Measurements from ENCODE around the gene NKAIN2.

NKAIN2 gene

DNA sequence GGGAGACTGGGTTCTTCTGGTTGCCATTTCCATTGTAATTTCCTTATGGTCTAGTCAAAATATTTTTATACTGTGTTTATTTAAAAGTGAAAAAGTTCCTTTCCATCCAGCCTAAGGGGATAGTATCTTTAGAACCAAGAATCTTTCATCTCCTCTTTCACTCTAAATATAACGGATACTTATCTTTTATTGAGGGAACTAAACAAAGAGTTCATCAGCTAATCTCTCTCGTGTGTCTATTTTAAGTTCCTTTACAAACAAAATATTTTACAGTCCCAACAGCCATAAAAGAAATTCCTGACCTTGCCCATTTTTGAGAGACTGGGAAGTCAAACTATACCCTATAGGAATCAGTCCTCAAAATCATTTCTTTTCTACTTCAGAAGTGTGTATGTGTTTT lies 232.7 kb downstream of the NKAIN2 start:
- DNase-seq = no peak

- DNase-seq = no peak
Observed at GRCh38 chr6:124040655-124041054, 237.0 kb downstream of the NKAIN2 start.

DNA sequence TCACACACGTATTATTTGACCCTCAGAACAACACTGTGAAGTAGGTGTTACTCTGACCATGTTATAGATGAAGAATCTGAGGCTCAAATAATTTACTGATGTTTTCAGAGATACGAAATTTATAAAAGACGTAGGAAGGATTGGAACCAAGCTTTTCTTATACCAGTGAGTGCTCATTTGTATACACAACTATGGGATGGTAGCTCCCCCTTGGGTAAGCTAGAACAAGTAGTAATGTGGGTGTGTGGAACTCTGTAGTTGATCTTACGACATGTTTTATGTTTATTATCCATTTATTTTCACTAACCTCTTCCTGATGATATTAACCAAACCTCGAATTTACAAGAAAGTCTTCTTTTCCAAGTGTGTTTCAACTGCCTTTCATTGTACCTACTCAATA lies 248.5 kb downstream of the NKAIN2 start:
- DNase-seq = no peak

GRCh38 chr6:124053315-124053714 lies 249.7 kb downstream of the NKAIN2 start:
- no peak for DNase-seq

- DNase-seq = no peak
Observed at GRCh38 chr6:124054034-124054433, 250.4 kb downstream of the NKAIN2 start.

DNA sequence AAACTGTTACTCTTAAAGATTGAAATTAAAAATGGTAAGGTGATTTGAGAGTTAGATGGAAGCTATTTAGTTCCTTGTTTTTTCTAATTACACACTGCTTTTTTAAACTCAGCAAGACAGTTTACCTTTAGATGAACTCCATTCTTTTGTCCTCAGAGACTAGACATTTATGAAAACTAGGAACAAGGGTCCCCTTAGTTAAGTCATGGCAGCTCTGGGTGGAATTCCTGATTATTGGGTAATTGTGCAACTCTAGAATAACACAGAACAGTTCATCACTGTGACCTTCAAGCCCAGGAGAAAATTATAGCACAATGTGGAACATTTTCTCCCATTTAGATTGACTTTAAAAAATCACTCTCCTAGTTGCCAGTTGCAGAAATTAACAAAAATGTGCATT lies 251.7 kb downstream of the NKAIN2 start:
- DNase-seq = no peak

- peak in 1 of 14 donors; percentile 5 for DNase-seq
Observed at GRCh38 chr6:124055963-124056362, 252.3 kb downstream of the NKAIN2 start.

GRCh38 chr6:124056407-124057334 lies 253.0 kb downstream of the NKAIN2 start:
- peak in 1 of 14 donors; percentile 15 for DNase-seq

GRCh38 chr6:124057461-124057860 lies 253.8 kb downstream of the NKAIN2 start:
- peak in 1 of 14 donors; percentile 6 for DNase-seq

DNA sequence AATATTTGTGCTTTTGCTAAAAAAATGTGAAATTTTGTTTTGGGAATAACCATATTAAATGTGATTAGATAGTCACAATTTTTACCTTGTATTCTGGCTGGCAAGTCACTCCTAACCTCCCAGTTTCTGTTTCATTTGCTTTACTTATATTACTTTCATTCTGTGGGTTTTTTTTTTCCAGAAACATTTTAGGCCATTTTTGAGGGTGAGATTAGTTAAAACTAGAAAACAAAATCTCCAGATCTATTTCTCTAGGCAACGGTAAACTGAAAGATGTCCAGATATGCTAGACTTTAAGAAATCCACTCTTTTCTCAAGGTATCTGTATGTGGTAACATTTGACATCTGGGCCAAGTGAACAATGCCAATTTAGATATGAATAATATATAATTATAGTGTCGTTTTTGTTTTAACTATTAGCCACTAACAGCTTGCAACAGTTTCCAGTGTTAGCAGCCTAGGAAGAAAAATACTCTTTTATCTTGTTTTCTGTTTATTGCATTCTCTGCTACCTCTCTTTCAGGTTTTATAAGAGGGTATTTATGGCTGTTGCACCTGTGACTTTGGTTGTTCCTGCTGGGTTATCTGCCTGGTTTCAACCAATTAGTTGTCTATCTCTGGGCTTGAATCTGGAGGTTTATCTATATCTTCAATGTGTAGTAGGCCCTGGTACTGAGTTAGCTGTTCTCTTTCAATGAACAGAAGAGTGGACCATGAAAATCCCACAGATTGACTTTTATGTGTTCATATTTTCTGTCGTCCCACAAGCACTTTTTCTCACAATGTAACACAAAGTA lies 260.9 kb downstream of the NKAIN2 start:
- DNase-seq = no peak

GRCh38 chr6:124066269-124066668 lies 262.6 kb downstream of the NKAIN2 start:
- DNase-seq = peak in 1 of 14 donors; percentile 10

DNA sequence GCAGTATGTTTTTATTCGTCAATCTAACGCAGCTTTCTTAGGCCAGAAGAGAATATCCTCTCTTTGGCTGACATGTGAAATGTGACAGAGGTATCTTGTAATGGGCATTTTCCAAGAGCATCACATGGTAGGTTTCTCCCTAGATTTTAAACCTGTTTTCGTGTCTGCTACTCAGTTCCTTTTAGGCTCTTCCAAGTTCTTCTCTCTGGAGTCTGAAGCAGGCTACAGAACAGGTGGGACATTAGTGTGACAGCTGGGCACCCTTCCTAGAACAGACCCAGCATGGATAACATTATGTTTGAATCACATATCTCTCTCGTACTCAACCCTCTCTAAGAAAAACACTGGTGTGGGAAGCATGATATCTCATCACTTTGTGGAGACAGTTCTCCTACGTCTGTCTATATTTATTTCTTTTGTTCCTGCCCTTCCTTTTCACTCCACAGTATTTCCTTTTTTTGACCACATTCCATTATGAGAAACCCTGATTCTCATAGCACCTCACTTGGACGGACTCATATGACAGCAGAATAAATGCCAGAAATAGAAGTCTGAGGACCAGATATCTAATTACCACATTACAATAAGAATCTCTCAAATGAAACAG lies 263.4 kb downstream of the NKAIN2 start:
- peak in 1 of 14 donors; percentile 91 for DNase-seq

DNA sequence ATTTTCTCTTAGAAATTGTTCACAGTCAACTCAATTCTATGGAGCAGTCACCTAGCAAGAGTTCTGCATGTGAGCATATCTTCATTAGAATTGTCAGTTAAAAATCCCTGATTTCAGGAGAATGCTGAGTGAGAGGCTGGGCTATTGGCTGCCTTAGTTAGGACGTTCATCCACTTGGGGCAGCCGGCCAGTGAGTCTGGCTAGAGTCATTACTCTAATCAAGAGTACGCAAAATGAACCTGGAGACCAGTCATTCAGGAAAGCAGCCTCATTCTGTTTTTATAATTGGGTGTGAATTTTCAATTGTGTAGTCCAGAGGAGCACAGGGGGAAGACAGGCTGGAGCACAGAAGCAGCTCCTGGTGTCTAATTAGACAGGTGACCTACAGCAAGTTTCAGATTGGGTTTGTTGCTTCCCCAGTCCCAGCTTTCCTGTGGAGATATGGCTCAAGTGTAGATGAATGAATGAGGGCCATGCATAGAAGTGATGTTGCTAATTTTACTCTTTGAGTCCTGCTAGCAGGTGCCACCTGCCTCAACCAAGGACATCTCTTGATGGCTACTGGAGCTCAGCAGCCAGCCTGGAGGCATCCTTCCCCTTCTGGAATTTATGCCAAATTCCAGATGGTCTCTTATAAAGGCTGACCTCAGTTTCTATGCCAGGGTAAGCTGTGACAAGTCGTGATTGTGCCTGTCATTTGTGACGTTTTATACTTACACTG lies 265.7 kb downstream of the NKAIN2 start:
- DNase-seq = peak in 1 of 14 donors; percentile 69

- no peak for DNase-seq
Observed at GRCh38 chr6:124073021-124073420, 269.4 kb downstream of the NKAIN2 start.

DNA sequence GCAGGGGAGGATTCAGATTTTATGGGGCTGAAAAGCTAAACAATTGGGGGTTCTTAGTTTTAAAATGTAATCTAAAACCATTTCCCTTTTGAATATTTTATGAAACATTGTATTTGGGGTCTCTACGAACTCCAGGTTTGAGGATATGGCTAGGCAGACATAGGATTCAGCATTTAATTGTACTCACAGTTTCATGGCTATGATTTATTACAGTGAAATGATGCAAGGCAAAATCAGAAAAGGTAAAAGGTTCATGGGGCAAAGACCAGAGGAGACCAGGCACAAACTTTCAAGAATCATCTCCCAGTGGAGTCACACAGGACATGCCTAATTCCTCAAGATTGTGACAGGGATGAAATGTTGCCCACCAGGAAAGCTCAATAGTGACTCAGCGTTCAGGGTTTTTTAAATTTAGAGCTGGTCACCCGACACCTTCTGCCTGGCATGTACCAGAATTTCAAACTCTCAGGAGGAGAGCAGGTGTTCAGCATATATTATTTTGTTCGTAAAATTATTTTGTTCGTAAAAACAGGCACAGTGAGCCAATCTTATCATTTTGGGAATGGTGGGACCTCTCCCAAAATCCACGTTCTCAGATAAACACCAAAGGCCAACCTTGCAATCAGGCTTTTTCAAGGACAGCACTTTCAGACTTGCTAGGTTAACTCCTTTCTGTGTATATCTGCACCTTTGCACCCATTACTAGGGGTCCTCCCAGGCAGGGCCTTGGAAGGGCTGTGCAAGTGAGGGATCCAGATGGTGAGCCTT lies 270.3 kb downstream of the NKAIN2 start:
- DNase-seq = no peak

DNA sequence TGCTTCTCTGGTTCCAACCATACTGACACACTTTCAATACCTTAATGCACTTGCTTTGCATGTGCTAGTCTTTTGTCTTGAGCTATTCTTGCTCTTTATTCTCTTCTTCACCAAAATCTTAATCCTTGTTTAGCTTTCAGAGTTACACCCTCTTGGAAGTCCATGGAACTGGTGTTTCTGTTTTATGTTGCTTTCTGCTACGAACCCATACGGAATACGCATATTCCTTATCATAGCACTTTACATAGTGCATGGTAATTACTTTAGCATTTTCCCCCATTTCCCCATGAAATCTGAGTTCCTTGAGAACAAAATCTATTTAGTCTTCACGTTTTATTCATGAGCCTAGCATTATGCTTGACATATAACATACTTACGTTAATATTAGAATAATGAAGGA lies 270.9 kb downstream of the NKAIN2 start:
- DNase-seq = no peak

DNA sequence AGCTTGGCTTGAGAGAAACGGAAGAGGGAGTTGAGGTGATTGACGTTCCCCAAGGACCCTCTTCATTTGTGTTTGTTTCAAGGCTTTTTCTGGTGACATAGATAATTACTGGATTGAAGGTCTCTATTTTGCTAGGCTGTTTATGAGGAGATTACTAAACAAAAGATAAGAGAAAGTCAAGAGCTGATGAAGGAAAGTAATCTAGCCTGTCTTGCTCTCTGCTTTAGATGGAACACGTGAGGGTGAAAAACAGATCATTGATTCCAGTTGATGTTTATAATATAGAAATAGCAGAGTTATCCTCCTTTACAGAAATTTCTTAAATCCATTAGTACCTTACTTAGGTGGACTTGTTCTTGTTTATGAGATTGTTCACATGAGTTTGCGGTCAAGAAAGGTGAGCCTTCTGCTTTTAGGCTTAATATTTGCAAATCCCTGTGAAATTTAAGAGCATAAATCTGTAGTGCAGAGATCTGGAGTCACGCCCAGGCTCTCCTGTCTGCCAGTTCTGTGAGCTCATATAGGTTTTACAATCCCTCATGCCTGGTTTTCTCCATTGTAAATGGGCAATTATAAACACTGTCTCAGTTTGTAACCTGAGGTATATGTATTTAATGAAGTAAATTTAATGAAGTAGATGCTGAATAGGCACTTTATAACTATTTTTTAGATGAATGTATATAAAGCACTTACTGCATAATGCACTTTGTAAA lies 272.8 kb downstream of the NKAIN2 start:
- peak in 1 of 14 donors; percentile 50 for DNase-seq

DNA sequence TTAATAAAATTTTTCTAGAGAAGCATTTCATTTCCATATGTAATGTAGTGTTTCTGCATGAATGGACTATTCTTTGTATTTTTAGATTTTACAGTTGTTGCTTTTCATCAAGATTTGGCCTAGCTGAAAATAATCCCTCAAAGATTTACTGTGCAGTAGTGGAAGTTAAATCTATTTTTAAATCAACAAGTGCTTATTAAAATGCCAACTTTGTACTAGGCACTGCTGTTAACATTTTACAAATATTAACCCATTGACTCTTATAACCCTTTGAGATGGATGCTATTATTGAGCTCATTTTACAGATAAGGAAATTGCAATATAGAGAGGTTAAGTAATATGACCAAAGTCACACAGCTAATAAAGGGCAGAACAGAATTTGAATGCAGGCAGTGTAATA lies 274.5 kb downstream of the NKAIN2 start:
- DNase-seq = no peak

DNA sequence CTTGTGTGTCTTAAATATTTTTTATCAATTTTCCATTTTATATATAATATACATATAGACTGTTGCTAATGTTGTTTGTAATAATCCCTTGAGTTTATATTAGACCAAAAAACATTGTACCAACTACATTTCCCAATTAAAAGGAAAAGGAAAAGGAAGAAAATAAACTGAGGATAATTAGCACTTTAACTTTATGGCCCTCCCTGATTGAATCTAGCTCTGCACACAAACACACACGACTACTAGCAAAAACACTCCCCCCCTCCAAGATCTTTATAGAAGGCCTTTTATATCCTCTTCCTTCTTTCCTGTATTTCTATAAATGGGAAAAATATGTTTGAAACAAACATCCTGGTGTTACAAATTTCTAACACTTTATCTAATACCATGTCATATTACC lies 276.8 kb downstream of the NKAIN2 start:
- no peak for DNase-seq

GRCh38 chr6:124090491-124090890 lies 286.8 kb downstream of the NKAIN2 start:
- no peak for DNase-seq

- no peak for DNase-seq
Observed at GRCh38 chr6:124099520-124099919, 295.9 kb downstream of the NKAIN2 start.

All from C1 segment of cervical spinal cord (tissue), 14 donors.